Subcutaneous abdominal adipose tissue (tissue), 5 donors: ENCODE data around the gene TNFAIP8L3.

ENCODE experiments used
- H3K27ac ChIP-seq: one replicate; pipeline ENCODE4 v1.7.0; 2013; ENCODE audit warnings: low read depth, mild to moderate bottlenecking, inconsistent platforms, low read length, moderate library complexity
- H3K27me3 ChIP-seq, 5 donors: one replicate each; pipeline ENCODE4 v1.7.0; 2013; ENCODE audit warnings: low read length in 5 of 5, inconsistent platforms in 1 of 5; ENCODE audit not compliant: control insufficient read depth in 5 of 5, insufficient read depth in 4 of 5
- H3K36me3 ChIP-seq, 5 donors: one replicate each; pipeline ENCODE4 v1.7.0; 2013; ENCODE audit warnings: low read length in 5 of 5; ENCODE audit not compliant: control insufficient read depth in 5 of 5, insufficient read depth in 5 of 5
- H3K4me1 ChIP-seq, 5 donors: one replicate each; pipeline ENCODE4 v1.7.0; 2013; ENCODE audit warnings: low read length in 5 of 5, mild to moderate bottlenecking in 3 of 5, moderate library complexity in 1 of 5; ENCODE audit not compliant: control insufficient read depth in 5 of 5, insufficient read depth in 5 of 5
- H3K4me3 ChIP-seq, 5 donors: one replicate each; pipeline ENCODE4 v1.7.0; 2013; ENCODE audit warnings: low read length in 5 of 5, low read depth in 1 of 5
- H3K9ac ChIP-seq, 5 donors: one replicate each; pipeline ENCODE4 v1.7.0; 2013; ENCODE audit warnings: low read length in 5 of 5, mild to moderate bottlenecking in 4 of 5, moderate library complexity in 3 of 5
- H3K9me3 ChIP-seq, 5 donors: one replicate each; pipeline ENCODE4 v1.7.0; 2013; ENCODE audit warnings: low read length in 5 of 5; ENCODE audit not compliant: control insufficient read depth in 5 of 5
- donor health status: healthy.
- donor health status: healthy.
- donor health status: healthy.
- donor health status: healthy.
- donor health status: healthy.

The TNFAIP8L3 gene

DNA sequence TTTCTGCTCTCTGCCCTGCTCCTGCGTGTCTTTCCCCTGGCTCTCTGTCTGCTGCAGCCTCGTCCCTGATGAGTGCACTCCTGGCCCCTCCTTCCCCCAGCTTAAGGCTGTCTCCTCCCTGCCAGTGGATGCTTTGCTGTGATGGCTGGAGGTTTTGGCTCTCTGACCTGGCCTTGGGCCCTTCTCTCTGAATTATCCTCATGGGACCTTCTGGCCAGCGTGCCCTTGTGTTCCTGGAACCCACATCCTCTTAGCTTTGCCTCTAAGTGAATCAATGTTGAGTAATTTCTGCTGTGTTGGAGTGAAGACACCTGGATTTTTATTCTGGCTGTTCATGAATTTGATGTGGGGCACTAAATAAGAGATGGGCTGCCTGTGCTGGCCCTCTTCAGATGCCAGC is 9.8 kb upstream of the TNFAIP8L3 start:
- peaks cover 0 to 11% (median 5%) of the 10 kb centered on the region in 5 donors for H3K27me3 ChIP-seq
- H3K9me3 ChIP-seq: no peaks in the 10 kb centered on the region
- H3K27ac ChIP-seq: no peak overlapping the region
- H3K4me1 ChIP-seq: peaks cover 0 to 2% (median 0%) of the 10 kb centered on the region in 5 donors
- no peaks in the 10 kb centered on the region for H3K36me3 ChIP-seq
- H3K4me3 ChIP-seq: no peak overlapping the region
- no peak overlapping the region for H3K9ac ChIP-seq

DNA sequence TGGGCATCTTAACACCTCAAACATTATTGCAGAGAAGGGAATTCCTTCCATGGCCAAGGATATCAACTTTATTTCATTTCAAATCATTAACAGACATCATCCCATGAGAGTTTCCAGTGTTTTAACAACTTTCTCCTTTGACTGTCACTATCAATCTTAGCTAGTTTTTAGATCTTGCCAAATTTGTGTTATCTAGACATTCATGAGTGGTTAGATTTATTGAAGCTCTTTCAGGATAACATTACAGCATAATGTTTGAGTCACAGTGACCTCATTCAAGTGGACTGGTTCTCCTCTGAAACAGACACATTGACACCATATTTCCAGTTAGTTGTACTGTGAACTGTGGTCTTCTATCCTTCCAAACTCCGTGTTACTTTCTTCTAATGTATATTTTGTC is 8.6 kb upstream of the TNFAIP8L3 start:
- peaks cover 0 to 3% (median 0%) of the 10 kb centered on the region in 5 donors for H3K4me1 ChIP-seq
- peaks cover 0 to 11% (median 5%) of the 10 kb centered on the region in 5 donors for H3K27me3 ChIP-seq
- no peak overlapping the region for H3K27ac ChIP-seq
- H3K9me3 ChIP-seq: no peaks in the 10 kb centered on the region
- H3K9ac ChIP-seq: no peak overlapping the region
- H3K4me3 ChIP-seq: no peak overlapping the region
- no peaks in the 10 kb centered on the region for H3K36me3 ChIP-seq

DNA sequence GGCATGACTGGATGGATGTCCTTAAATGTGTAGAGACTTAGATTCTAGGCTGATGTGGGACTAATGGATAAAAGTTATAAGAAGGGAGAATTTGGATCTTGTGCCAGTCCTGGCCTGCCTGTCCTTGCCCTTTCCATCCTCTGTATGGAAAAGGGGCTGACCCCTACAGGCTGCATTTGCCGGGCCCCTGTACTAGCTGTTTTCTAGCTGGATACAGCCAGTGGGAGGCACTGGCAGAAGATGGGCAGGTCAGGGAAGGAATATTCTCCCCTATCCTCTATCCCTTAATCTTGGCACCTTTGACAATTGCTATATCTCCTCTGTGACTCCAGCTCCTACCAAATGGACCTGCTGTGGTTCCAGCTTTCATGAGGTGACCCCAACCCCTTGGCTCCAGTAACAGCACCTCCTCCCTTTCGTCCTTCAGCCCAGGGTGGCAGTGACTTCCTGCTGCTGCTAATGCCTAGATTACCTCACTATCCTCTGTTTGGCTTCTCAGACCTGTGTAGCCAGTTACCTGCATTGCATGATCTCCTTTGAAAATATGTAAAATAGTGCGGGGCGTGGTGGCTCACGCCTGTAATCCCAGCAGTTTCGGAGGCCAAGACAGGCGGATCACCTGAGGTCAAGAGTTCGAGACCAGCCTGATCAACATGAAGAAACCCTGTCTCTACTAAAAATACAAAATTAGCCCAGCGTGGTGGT is 6.2 kb upstream of the TNFAIP8L3 start:
- Histone ChIP-seq H3K27ac (no peak overlapping the region), H3K4me3 (no peak overlapping the region), H3K9ac (no peak overlapping the region), H3K4me1 (peaks cover 0 to 17% (median 0%) of the 10 kb centered on the region in 5 donors), H3K36me3 (no peaks in the 10 kb centered on the region), H3K9me3 (no peaks in the 10 kb centered on the region), H3K27me3 (peaks cover 0 to 11% (median 8%) of the 10 kb centered on the region in 5 donors)

DNA sequence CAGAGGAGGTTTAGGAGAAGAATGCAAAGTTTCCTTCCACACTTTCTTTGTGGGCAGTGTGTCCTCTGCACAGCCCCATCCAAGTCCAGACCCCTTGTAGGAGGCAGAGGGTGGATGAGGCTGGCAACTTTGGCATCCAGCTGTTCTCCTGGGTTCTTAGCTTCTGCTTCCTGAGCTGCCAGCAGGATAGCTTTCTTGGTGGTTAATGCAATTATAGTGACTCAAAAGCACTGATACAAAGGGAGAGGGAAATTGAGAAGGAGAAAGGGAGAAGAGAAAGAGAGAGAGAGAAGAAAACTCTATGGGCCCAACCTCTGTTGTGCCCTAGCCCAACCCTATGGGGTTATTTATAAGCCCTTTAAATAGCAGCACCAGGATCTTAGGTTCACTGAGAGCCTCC is 4.5 kb upstream of the TNFAIP8L3 start:
- H3K27ac ChIP-seq: no peak overlapping the region

DNA sequence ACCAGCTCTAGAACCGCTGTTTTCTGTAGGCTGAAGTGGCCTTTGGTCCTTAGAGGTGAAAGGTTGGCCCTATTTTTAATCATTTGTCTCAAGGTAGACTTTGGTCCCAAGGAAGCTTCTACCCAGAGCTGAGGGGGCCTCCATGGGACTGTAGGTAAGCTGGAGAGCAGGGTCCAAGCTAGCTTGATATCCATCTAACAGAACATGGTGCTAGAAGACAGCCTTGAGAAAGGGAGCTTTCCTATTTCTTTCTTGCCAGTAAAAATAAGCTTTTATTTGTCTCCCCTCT is 3.6 kb upstream of the TNFAIP8L3 start:
- Histone ChIP-seq H3K4me1 (peaks cover 0 to 33% (median 20%) of the 10 kb centered on the region in 5 donors), H3K27me3 (peaks cover 3 to 17% (median 11%) of the 10 kb centered on the region in 5 donors), H3K9ac (no peak overlapping the region), H3K36me3 (no peaks in the 10 kb centered on the region), H3K9me3 (no peaks in the 10 kb centered on the region), H3K4me3 (no peak overlapping the region), H3K27ac (no peak overlapping the region)

More for the DNA sequence above, 4.5 kb upstream of the TNFAIP8L3 start:
- Histone ChIP-seq H3K36me3 (no peaks in the 10 kb centered on the region), H3K4me1 (peaks cover 0 to 24% (median 11%) of the 10 kb centered on the region in 5 donors), H3K9me3 (no peaks in the 10 kb centered on the region), H3K4me3 (no peak overlapping the region), H3K27me3 (peaks cover 0 to 13% (median 10%) of the 10 kb centered on the region in 5 donors), H3K9ac (no peak overlapping the region)

DNA sequence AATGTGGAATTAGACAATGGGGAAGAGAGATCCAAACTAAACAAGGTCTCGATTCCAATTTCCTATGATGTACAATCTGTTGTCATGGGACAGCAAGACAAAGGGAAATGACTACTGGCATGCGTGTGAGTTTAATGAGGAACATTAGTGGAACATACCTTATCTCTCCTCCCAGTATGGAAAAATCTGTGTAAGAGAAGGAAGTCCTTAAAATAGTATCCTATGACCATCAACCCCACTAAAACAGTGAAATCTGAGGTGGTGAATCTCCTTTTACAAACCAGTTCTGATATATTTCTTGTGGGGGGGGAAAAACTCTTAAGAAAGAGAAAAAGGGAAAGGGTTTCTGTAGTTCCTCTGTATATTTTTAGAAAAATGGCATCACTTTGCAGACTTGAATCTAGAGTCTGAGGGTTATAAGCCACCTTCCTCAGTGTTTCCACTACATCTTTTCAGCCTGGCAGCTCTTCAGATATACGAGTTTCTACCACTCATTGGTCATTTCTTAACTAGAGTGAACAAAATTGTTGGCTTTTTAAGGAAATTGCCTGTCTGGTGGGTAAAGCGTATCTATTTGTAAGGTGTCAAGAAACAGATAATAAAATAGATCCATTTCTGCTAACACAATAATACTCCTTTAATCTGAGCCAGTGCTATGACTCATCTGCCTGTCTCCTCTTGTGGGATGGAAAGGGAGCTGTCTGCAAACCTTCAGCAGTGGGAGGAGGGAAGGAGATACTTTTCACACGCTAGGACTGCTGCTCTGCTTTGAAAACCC is 3.0 kb upstream of the TNFAIP8L3 start:
- peaks cover 5 to 17% (median 10%) of the 10 kb centered on the region in 5 donors for H3K27me3 ChIP-seq
- no peak overlapping the region for H3K27ac ChIP-seq
- H3K9me3 ChIP-seq: no peaks in the 10 kb centered on the region

DNA sequence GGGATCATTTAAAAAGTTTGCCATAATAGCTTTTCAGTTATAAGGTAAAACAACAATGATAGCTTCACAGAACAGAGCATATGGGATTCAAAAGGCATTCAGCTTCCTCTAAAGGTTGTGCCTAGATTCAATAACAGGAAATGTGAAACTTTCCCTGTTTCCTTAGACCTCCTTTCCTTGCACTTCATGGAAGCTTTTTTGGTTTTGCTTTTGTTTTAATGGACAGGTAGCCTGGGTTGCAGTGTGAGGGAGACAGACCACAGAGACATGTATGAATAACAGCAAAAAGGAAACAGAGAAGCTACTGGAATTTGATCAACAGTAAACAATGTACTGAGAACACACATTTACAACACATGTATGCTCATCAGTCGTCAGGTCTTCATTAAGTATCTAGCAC is 2.3 kb upstream of the TNFAIP8L3 start:
- H3K36me3 ChIP-seq: no peaks in the 10 kb centered on the region
- H3K4me1 ChIP-seq: peaks cover 0 to 34% (median 23%) of the 10 kb centered on the region in 5 donors
- H3K27me3 ChIP-seq: peaks cover 0 to 17% (median 9%) of the 10 kb centered on the region in 5 donors
- no peak overlapping the region for H3K9ac ChIP-seq
- no peak overlapping the region for H3K4me3 ChIP-seq
- H3K9me3 ChIP-seq: no peaks in the 10 kb centered on the region
- H3K27ac ChIP-seq: no peak overlapping the region

More for the DNA sequence above, 3.0 kb upstream of the TNFAIP8L3 start:
- no peaks in the 10 kb centered on the region for H3K36me3 ChIP-seq
- no peak overlapping the region for H3K4me3 ChIP-seq
- H3K4me1 ChIP-seq: peaks cover 0 to 34% (median 21%) of the 10 kb centered on the region in 5 donors
- H3K9ac ChIP-seq: no peak overlapping the region

DNA sequence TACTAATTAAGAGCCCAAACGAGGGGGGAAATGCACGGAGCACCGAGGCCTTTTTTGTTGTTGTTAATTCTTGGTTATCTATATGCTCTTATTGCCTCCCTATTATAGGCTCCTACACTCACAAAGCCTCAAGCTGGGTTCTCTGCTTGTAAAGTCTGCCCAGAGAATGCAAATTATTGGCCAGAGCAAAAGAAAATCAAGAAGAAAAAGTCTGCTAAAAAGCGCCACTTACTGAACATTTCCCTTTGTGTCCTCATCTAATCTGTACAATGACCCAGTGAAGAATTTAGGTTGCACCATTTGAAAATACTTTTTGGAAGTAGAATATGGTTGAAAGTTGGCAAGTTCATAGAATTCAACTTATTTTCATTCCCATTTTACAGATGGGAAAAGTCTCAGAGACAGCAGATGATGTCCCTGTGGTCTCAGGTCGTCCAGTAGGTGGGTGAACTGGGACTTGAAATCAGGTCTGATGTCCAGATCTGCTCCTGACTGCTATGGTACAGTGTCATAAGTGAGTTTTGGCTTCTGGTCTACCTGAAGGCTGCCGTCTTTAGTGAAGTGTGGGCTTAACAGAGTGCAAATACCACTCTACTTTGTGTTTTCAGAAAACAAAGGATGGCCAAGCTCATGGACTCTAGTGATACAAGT is 1.1 kb upstream of the TNFAIP8L3 start:
- Histone ChIP-seq H3K27ac (no peak overlapping the region), H3K4me1 (peaks cover 0 to 34% (median 23%) of the 10 kb centered on the region in 5 donors), H3K4me3 (no peak overlapping the region), H3K36me3 (no peaks in the 10 kb centered on the region), H3K9ac (no peak overlapping the region), H3K9me3 (no peaks in the 10 kb centered on the region), H3K27me3 (peaks cover 0 to 14% (median 9%) of the 10 kb centered on the region in 5 donors)

DNA sequence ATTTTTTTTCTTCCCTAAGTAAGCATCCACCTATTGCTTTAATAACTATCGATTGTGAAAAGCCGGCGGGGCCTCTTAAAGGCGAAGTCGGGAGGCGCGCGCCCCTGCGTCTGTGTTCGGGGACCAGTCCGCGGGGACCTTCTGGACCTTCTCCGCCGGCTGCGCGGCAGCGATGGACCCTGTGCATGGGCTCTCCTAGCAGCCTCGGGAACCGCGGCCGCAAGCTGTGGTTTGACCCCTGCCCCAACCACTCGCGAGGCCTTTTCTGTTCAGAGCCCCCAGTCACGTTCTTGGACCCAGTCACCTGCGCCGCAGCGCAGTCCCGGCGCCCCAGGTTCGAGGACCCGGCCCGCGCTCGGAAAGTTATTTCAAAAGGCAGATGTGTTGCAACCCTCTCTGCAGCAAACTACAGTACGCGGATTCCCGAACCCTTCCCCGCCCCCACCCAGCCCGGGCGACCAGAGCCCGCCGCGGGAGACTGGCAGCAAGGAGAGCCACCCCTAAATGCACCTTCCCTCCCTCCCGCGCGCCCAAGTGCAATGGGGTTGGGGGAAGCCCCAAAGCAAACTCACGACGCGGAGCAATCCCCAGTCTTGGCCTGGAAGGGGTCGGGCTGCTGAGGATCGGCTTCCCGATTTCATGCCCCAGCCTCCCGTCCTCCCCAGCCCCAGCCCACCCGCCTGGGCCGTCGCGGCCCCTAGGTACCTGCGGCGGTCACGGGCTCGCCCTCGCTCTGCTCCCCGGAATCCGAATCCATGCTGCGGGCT is 684 bp downstream of the TNFAIP8L3 start:
- H3K4me3 ChIP-seq: peak overlapping the region; percentile 38 to 68 (median 63)
- H3K9me3 ChIP-seq: no peaks in the 10 kb centered on the region
- no peak overlapping the region for H3K27ac ChIP-seq
- peaks cover 0 to 34% (median 23%) of the 10 kb centered on the region in 5 donors for H3K4me1 ChIP-seq
- peak overlapping the region in 1 of 5 donors; percentile 14 for H3K9ac ChIP-seq
- peaks cover 0 to 14% (median 10%) of the 10 kb centered on the region in 5 donors for H3K27me3 ChIP-seq
- H3K36me3 ChIP-seq: no peaks in the 10 kb centered on the region
